ENCODE measurements around the gene STK40. TPM values are rescaled to one million over a fixed set of nuclear protein-coding genes. Genes with fewer than 3 reads are reported as not detected.

Gene STK40
- 88.5 TPM for polyA plus RNA-seq

GRCh38 chr1:36385410-36386264 lies at the start of gene STK40:
Gene STK40, minus strand, starts transcription at chr1:36385924. Its CDS starts 24,592 bp downstream, at chr1:36361332.
- peak within 1 kb of the TSS; percentile 99 to 100 (median 99) for H3K27ac Mint-ChIP-seq
- H3K36me3 Mint-ChIP-seq, result no peaks in the 10 kb centered on the region
- peaks cover 1% of the 10 kb centered on the region for H3K27me3 Mint-ChIP-seq
- H3K4me3 Mint-ChIP-seq, result peak within 1 kb of the TSS; percentile 95 to 98 (median 96)
- H3K9me3 Mint-ChIP-seq, result no peaks in the 10 kb centered on the region
- H3K4me1 Mint-ChIP-seq, result peaks cover 51 to 67% (median 52%) of the 10 kb centered on the region in 3 donors

GRCh38 chr1:36433102-36433501 lies 47.4 kb upstream of the STK40 start:
- Mint-ChIP-seq H3K27ac (no peak overlapping the region), H3K9me3 (no peaks in the 10 kb centered on the region), H3K36me3 (no peaks in the 10 kb centered on the region), H3K27me3 (no peaks in the 10 kb centered on the region), H3K4me3 (no peak overlapping the region), H3K4me1 (peaks cover 0 to 1% (median 0%) of the 10 kb centered on the region in 3 donors)

- H3K4me3 Mint-ChIP-seq, result no peak overlapping the region
- no peak overlapping the region for H3K27ac Mint-ChIP-seq
- H3K36me3 Mint-ChIP-seq, result no peaks in the 10 kb centered on the region
- no peaks in the 10 kb centered on the region for H3K9me3 Mint-ChIP-seq
- peaks cover 0 to 1% (median 0%) of the 10 kb centered on the region in 3 donors for H3K4me1 Mint-ChIP-seq
- H3K27me3 Mint-ChIP-seq, result no peaks in the 10 kb centered on the region
These were observed 46.9 kb upstream of the STK40 start for GRCh38 chr1:36432616-36433015.

GRCh38 chr1:36425791-36426190 lies 40.1 kb upstream of the STK40 start:
- Mint-ChIP-seq H3K9me3 (no peaks in the 10 kb centered on the region), H3K27me3 (no peaks in the 10 kb centered on the region), H3K27ac (no peak overlapping the region), H3K4me3 (no peak overlapping the region), H3K4me1 (peaks cover 0 to 4% (median 2%) of the 10 kb centered on the region in 3 donors), H3K36me3 (no peaks in the 10 kb centered on the region)

- peaks cover 0 to 9% (median 7%) of the 10 kb centered on the region in 3 donors for H3K4me1 Mint-ChIP-seq
- H3K27ac Mint-ChIP-seq, result peak overlapping the region in 1 of 3 donors; percentile 21
- H3K27me3 Mint-ChIP-seq, result no peaks in the 10 kb centered on the region
- H3K9me3 Mint-ChIP-seq, result no peaks in the 10 kb centered on the region
- H3K4me3 Mint-ChIP-seq, result no peak overlapping the region
- H3K36me3 Mint-ChIP-seq, result no peaks in the 10 kb centered on the region
These were observed 35.9 kb upstream of the STK40 start for GRCh38 chr1:36421649-36422048.

GRCh38 chr1:36420836-36421317 lies 35.2 kb upstream of the STK40 start:
- Mint-ChIP-seq H3K4me3 (peak overlapping the region in 1 of 4 donors; percentile 4), H3K27me3 (no peaks in the 10 kb centered on the region), H3K36me3 (no peaks in the 10 kb centered on the region)

GRCh38 chr1:36420409-36420808 lies 34.7 kb upstream of the STK40 start:
- no peak overlapping the region for H3K27ac Mint-ChIP-seq
- H3K4me1 Mint-ChIP-seq, result peaks cover 0 to 9% (median 7%) of the 10 kb centered on the region in 3 donors
- no peaks in the 10 kb centered on the region for H3K9me3 Mint-ChIP-seq
- H3K4me3 Mint-ChIP-seq, result no peak overlapping the region
- H3K27me3 Mint-ChIP-seq, result no peaks in the 10 kb centered on the region
- H3K36me3 Mint-ChIP-seq, result no peaks in the 10 kb centered on the region

More at GRCh38 chr1:36420836-36421317, 35.2 kb upstream of the STK40 start:
- Mint-ChIP-seq H3K4me1 (peaks cover 0 to 9% (median 7%) of the 10 kb centered on the region in 3 donors), H3K9me3 (no peaks in the 10 kb centered on the region), H3K27ac (peak overlapping the region in 1 of 3 donors; percentile 4)

- no peaks in the 10 kb centered on the region for H3K27me3 Mint-ChIP-seq
- H3K4me3 Mint-ChIP-seq, result no peak overlapping the region
- H3K36me3 Mint-ChIP-seq, result no peaks in the 10 kb centered on the region
- no peaks in the 10 kb centered on the region for H3K9me3 Mint-ChIP-seq
- no peak overlapping the region for H3K27ac Mint-ChIP-seq
- peaks cover 0 to 9% (median 7%) of the 10 kb centered on the region in 3 donors for H3K4me1 Mint-ChIP-seq
These were observed 33.8 kb upstream of the STK40 start for GRCh38 chr1:36419569-36419968.

- Mint-ChIP-seq H3K4me3 (no peak overlapping the region), H3K9me3 (no peaks in the 10 kb centered on the region), H3K36me3 (no peaks in the 10 kb centered on the region), H3K4me1 (peaks cover 0 to 11% (median 7%) of the 10 kb centered on the region in 3 donors), H3K27me3 (no peaks in the 10 kb centered on the region), H3K27ac (no peak overlapping the region)
These were observed 33.4 kb upstream of the STK40 start for GRCh38 chr1:36419140-36419539.

GRCh38 chr1:36417931-36418330 lies 32.2 kb upstream of the STK40 start:
- H3K4me3 Mint-ChIP-seq, result no peak overlapping the region
- H3K36me3 Mint-ChIP-seq, result no peaks in the 10 kb centered on the region
- no peaks in the 10 kb centered on the region for H3K27me3 Mint-ChIP-seq
- no peak overlapping the region for H3K27ac Mint-ChIP-seq
- no peaks in the 10 kb centered on the region for H3K9me3 Mint-ChIP-seq
- H3K4me1 Mint-ChIP-seq, result peaks cover 3 to 14% (median 9%) of the 10 kb centered on the region in 3 donors

GRCh38 chr1:36415661-36416326 lies 30.1 kb upstream of the STK40 start:
- H3K36me3 Mint-ChIP-seq, result no peaks in the 10 kb centered on the region
- H3K27ac Mint-ChIP-seq, result peak overlapping the region in 1 of 3 donors; percentile 27
- no peak overlapping the region for H3K4me3 Mint-ChIP-seq
- H3K4me1 Mint-ChIP-seq, result peaks cover 12 to 14% (median 13%) of the 10 kb centered on the region in 3 donors
- H3K27me3 Mint-ChIP-seq, result no peaks in the 10 kb centered on the region
- peaks cover 0 to 4% (median 0%) of the 10 kb centered on the region in 3 donors for H3K9me3 Mint-ChIP-seq

- no peak overlapping the region for H3K27ac Mint-ChIP-seq
- peaks cover 0 to 4% (median 0%) of the 10 kb centered on the region in 3 donors for H3K9me3 Mint-ChIP-seq
These were observed 28.7 kb upstream of the STK40 start for GRCh38 chr1:36414384-36414783.

GRCh38 chr1:36411674-36412648 lies 26.2 kb upstream of the STK40 start:
- H3K9me3 Mint-ChIP-seq, result peaks cover 0 to 4% (median 0%) of the 10 kb centered on the region in 3 donors
- H3K36me3 Mint-ChIP-seq, result peaks cover 3% of the 10 kb centered on the region
- H3K27me3 Mint-ChIP-seq, result no peaks in the 10 kb centered on the region
- H3K4me3 Mint-ChIP-seq, result no peak overlapping the region
- H3K4me1 Mint-ChIP-seq, result peaks cover 8 to 13% (median 12%) of the 10 kb centered on the region in 3 donors
- H3K27ac Mint-ChIP-seq, result peak overlapping the region in 1 of 3 donors; percentile 67

More at GRCh38 chr1:36414384-36414783, 28.7 kb upstream of the STK40 start:
- Mint-ChIP-seq H3K36me3 (no peaks in the 10 kb centered on the region), H3K27me3 (no peaks in the 10 kb centered on the region), H3K4me1 (peaks cover 8 to 12% (median 9%) of the 10 kb centered on the region in 3 donors), H3K4me3 (no peak overlapping the region)

GRCh38 chr1:36408479-36408878 lies 22.8 kb upstream of the STK40 start:
- Mint-ChIP-seq H3K36me3 (peaks cover 8% of the 10 kb centered on the region), H3K4me3 (no peak overlapping the region), H3K27ac (no peak overlapping the region), H3K27me3 (no peaks in the 10 kb centered on the region), H3K4me1 (peaks cover 8 to 12% (median 11%) of the 10 kb centered on the region in 3 donors), H3K9me3 (peaks cover 0 to 4% (median 0%) of the 10 kb centered on the region in 3 donors)

Data from IgD-negative memory B cell (primary cell).